ENCODE results near the gene XIRP1.

XIRP1 gene

DNA sequence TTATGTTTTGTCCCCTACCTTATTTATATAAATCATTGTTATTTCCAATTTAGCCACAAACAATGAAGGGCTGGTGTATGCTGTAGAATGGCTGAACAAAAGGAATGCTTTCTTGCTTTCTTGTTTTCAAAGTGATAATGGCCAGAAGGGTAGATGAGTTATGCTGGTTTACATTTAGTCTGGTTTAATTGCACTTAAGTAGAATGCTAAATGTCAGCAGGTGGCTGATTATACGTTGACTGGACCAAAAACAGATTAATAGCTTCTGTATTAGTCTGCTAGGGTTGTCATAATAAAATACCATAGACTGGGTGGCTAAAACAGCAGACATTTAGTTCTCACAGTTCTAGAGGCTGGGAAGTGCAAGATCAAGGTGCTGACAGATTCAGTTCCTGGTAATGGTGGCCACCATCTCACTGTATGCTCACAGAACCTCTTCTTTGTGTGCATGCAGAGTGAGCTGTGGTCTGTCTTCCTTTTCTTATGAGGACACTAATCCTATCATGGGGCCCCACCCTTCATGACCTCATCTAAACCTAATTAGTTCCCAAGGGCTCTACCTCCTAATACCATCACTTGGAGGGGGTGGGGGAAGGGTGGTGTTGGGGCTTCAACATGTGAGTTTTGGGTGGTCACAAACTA is 17.1 kb upstream of the XIRP1 start:
- DNase-seq: no peak

DNA sequence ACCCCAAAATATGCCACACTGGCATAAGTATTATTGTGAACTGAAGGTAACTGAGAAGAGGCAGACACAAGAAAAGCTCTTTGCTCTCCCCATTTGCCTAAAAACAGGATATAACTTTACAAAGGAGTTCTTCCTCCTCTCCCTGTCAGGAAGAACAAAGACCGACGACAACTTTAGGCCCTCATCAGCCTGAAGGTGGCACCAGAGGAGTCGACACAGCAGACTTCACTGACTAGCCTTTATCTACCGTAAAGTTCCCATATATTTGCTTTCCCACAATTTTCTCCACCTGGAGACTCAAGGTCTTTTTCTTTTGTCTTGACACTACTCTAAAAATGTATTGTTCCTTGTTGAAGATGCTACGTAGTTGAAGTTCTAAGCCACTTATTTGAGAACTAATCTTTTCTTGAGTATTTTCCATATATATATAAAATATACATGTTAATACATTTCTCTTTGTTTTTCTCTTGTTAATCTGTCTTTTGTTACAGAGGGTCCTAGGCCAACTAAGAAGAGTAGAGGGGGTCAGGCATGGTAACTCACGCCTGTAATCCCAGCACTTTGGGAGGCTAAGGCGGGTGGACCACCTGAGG is 16.2 kb upstream of the XIRP1 start:
- peak; percentile 26 to 46 for DNase-seq

DNA sequence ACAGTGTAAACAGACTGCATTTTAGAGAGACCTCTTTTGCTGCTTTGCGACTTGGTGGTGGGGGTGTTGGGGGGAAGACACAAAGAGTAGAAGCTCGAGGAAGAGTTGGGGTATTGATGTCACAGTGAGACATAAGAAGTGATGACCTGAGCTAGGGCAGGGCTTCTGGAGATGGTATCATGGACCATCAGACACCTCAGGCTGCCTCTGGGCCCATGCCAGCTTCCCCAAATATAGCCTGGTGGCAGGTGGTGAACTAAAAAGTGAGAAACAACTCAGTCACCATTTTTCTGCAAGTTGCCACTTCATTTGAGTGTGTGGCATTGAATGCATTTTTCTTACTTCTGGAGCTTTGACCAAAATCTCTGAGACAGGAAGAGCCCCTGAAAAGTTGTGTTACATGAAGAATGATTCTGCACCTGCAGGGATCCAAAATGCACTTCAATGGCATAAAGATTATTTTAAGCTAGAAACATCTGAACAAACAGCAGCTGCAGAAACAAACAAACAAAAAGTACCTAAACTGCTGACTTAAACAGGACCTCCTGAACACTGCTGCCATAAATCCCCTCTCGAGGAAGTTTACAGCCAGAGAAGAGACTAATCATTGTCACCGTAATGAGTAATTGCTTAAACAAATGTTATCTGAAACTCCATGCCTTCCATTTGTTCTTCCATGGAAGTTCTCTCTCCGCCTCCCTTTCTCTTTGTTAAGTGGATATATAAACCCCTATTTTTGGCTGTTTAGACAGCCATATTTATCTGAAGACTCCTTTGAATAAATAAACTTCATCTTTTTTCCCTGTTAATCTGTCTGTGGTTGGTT is 15.2 kb upstream of the XIRP1 start:
- no peak for DNase-seq

DNA sequence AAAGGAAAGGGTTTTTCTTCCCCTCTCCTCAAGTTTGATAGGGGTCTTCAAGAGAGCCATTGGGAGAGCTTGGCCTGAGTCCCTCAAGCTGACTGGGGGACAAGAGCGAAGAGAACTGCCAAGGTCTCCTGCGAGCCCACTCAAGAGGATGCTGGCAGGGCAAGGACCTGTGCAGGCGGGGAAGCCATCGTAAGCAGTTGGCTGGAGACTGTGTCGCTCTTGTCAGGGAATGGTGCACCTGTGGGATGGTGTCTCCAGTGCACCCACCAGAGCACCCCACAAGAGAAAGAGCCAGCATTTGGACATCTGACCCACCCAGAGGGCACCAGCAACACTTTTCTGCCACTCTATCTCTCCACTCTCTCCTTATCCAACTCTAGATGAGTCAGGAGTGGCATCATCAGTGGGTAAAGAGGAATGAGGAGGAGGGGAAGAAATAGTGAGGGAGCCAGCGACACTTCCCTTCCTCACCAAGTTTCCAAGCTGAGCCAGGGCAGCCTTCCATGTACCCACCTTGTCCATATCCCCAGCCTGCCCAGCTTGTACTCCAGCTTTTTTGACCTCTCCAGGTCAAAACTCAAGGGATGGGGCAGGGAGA is 13.6 kb upstream of the XIRP1 start:
- no peak for DNase-seq

DNA sequence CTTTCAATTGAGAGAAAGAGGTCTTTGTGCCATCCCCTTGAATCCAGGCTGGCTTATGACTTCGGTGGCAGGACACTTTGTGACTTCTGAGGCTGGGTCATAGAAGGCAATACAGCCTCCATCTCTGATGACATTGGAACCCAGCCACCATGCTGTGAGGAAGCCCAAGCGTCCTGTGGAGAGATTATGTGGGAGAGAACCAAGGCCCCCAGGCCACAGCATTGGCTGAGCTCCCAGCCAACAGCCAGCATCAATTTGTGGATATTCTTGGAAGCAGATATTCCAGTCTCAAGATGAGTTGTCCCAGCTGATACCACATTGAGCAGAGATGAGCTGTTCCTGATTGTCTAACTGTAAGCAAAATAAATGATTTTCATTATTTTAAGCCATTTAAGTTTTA is 12.7 kb upstream of the XIRP1 start:
- DNase-seq: no peak

DNA sequence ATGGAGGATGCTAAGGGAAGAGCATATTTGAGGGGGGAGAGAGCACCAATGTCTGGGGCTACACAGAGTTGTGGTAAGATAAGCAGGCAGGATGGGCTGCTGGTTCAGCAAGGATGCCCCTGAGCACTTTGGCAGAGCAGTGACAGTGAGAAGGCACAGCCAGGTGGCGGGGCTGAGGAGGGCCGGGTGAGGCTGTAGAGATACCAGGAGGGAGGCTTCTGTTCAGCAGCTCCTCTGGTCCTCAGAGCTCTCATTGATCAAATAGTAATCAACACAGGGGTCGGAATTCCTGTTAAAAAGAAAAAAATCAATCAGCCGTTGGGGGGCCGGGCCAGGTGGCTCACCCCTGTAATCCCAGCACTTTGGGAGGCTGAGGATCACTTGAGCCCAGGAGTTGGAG is 11.5 kb upstream of the XIRP1 start:
- DNase-seq: no peak

DNA sequence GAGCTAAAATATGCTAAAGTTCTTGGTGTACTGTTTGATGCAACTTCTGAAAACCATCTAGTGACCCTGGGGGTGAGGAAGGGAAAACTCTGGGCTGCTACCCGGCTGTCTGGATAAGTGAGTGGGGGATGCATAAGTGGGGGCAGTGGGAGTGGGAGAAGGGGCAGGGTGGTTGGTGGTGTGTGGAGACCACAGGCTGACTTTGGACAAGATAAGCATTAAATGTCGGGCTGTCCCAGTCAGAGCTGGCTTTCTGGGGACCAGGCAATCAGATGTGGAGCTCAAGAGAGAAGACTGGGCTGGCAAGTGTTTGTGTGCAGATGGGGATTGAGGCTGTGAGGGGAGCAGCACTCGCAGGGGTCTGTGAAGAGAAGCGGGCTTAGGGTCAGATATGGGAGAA is 11.0 kb upstream of the XIRP1 start:
- DNase-seq: no peak

DNA sequence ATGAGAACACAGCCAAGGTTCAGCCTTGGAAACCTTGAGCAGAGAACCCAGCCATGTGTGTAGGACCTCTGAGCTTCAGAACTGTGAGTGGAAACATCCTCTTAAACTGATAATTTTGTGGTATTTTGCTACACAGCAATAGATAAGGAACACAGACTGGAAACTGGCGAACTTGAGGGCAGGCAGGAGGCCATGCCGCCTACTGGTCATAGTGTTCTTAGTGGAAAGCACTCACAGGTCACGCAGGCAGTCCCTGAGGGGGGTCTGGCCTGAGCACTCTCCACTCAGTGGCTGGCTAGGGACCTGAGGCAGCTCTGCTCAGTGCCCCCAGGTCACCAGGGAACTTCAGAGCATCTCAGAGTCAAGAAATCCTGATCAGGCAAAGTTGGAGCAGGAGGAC is 9.7 kb upstream of the XIRP1 start:
- no peak for DNase-seq

DNA sequence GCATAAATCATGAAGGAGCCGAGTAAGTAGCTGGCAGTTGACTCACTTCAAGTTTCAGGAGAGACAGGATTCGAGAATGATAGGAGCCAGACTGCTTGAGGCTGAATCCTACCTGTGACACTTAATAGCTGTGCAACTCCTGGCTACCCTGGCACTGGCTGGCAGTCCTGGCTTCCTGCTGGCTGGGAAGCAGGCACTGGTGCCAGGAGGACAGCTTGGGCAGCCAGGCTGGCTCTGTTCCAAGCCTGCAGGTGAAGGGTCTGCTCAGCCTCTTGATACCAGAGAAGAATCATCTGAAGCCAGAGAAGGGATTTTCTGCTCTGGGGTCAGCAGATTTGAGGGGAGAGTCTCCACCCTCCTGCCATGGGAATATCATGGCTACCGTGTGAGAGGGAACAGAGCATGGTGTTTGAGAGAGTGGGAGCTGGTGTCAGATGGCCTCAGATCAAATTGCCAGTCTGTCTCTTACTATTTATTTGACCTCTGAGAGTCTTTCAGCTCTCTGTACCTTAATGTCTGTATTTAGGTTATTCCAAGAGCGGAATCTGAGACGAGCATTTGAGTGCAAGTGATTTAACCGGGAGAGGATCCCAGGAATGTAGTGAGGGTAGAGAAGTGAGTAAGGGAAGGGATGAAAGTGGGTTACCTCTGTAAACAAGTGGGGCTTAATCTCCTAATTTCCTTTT is 4.4 kb upstream of the XIRP1 start:
- no peak for DNase-seq

DNA sequence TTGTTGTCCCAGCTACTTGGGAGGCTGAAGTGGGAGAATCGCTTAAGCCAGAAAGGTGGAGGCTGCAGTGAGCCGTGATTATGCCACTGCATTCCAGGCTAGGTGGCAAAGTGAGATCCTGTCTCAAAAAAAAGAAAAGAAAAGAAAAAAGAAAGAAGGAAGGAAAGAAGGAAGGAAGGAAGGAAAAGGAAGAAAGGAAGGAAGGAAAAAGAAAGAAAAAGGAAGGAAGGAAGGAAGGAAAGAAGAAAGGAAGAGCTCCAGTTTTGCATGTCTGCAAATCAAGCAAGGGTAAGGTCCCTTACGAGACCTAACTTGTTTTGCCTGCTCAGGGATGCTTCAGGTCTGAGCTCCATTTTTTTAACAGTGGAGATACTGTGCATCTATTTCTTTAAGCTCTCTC is 3.6 kb upstream of the XIRP1 start:
- no peak for DNase-seq

DNA sequence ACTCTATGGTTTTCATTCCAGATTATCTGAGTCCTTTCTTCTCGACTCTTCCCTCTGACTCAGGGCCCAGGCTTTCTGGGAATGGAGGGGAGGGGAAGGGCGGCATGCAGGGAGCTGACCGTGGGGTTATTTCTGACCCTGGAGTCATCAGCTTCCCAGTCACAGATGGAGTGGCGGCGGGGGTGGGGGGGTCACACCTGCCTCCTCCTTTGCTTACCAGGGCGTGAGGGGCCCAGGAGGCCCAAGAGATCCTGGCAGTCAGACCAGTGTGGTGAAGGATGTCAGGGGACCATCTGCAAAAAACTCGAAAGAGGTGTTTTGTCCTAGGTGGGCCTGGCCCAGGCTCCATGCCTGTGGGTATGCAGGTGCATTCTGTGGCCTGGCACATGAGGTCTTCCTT is 996 bp upstream of the XIRP1 start:
- DNase-seq: no peak

DNA sequence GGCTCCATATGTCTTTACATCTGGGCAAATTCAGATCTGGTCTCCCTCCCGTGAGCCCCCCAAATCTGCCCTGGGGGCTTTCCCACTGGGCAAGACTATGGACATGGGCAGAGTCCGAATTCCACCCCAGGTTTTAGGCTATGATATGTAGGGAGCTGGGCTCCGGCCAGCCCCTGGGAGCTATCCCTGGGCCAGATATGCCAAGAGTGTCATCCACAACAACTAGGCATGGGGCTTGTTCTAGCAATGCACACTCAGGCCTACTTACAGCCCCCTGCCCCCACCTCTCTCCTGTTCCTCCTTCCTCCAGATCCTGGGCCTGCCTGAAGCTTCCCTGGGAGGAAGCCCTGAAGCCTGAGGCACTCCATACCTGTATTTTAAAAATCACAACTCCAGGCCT is 622 bp downstream of the XIRP1 start:
- no peak for DNase-seq

DNA sequence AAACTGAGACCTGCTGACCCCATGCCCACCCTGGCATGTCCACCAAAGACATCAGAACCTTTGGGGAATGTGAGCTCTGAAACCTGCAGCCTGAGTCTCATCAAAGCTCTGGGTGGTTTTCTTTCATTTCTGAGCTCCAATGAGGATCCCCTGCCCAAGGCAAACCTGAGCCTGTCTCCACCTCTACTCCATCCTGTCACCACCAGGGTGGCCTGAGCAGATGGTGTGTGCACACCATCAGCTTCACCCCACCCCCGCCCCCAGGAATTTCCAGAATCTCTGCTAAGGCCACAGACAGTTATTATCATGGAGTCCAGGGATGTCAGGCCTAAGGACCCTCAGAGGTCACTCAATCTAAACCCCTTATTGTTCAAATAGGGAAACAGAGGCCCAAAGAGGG is 1.3 kb downstream of the XIRP1 start:
- no peak for DNase-seq

DNA sequence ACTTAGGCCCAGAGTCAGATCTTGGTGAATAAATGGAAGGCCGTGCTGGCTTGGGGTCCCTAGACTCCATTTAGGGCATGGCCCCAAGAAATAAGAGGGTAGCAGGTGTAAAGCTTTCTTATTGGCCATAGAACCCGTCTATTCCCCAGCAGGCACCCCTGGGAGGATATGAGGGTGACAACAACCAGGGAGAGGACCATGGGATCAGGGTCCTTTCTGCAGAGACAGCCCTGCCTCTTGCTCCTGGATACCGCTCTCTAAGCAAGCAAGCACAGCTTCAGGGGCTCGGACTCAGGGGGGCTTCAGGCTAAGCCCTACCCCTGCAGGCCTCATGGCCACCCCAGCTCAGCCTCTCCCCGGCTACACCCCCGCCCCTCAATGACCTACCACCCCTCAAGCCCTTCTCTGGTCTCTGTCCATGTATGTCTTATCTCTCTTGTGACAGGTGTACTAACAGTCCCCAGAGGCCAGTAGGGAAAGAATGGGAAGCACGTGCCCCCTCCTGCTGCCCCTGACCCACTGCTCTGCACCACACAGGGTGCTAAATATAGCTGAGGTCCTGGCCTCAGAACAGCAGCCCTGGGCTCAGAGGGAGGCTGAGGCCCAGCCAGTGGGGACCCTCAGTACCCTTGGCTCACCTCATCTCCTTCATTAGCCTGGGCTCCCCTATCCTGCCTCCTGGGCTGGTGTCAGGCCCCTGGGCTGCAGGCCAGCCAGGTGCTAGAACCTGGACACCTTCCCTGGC is 1.9 kb downstream of the XIRP1 start:
- no peak for DNase-seq

DNA sequence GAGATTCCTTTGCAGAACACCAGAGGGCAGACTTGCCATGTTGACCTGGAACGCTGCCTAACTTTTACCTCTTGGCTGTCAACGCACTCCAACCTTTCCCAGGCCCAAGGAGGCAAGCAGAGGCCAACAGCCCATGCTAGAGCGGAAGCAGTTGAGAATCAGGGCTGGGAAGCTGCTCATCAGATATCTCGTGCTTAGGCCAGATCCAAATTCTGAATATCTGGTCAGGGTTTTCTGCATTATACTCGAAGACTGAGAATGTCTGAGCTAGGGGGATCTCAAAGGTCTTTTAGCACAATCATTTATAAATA is 2.5 kb downstream of the XIRP1 start:
- peak; percentile 52 to 63 for DNase-seq

DNA sequence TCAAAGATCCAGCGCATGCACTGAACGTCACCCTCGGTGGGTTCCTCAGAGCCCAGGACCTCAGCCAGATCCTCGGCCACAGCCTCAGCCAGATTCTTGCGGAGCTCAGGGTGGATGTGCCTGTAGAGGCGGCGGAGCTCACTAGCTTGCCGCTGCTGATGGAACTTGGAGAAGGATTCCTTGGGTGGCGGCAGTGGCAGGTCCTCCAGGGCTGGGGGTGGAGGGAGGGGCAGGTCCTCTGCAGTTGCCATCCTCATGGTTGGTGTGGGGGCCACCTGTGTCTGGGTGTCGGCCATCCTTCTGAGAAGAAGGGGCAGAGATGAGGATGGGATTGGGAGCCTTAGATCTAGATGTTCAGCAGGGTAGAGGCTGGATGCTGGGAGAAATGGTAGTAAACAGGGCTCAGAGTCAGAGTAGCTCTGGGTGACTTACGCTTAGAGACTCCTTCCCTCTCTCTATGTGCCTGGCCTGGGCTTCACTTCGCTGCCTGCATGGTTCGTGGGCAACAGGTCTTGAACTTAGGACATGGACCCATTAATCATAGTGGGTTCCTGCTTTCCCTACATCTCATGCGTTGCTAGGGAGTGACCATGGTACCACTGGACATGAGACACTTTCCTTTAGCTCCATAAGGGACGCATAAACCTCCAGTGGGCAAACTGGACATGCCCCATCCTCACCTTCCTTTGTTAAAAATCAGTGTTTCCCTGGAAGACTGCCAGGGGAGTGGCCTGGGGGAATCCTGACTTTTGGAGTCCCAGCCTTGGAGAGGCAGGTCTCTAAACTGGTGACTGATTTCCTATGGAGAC is 3.0 kb downstream of the XIRP1 start:
- DNase-seq: no peak

DNA sequence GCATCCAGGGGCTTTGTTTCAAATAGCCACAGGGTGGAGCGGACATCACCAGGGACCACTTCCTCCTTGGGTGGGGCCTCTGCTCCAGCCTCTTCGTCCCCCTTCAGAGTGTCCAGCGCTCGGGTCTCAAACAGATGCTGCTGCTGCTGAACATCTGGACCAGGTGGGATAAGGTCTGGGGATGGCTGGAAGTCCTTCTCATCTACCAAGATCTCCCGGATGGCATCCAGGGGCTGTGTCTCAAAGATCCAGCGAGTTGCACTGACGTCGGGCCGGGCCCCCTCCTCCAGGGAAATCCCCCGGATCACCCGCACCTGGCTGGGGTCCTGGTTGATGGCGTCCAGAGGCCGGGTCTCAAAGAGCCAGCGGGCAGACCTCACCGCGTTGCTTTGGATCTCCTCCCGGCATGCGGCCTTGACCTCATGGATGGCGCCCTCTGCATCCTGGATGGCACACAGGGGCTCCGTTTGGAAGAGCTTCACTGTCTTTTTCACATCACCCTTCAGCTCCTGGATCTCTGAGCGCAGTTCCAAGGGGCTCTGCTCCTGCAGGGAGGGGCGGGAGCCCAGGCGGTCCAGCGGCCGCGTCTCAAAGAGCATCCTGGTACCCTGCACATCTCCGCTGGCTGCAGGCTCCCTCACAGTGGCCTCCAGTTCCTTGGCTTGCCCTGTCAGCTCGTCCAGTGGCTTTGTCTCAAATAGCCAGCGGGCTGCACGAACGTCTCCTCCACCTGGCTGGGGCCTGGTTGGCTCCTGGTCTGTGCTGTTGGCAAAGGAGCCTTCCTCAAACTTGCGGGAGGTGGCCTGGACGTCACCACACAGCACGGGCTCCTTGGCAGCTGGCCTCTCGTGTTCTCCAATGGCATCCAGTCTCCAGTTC is 3.9 kb downstream of the XIRP1 start:
- no peak for DNase-seq

DNA sequence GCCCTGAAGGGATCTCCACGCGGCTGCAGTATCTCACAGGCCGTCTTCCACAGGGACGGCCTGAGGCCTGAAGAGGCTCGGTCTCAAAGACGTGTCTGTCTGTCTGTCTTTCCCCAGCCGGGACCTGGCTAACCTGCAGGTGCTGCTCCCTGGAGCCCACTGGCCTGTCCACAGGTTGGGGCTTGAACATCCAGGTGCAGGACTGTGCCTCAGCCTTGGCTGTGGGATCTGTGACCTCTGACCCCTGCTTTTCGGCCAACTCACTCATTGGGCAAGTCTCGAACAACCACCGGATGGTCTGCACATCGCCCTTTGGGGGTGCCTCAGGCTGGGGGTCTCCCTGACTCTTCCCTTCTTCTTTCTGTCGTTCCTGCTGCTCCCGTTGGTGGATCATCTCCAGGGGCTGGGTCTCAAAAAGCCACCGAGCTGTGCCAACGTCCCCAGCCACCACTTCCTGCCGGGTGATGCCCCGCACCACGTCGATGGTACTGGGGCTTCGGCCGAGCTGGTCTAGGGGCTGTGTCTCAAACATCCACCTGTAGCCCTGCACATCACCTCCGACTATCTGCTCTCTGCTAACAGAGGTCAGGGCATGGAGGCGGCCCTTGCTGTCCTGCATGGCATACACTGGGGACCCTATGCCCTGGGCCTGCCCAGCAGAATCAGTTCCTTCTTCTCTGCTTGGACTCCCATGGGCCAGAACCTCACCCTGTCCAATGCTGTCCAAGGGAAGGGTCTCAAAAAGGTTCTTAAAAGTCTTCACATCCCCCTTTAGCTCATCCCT is 4.8 kb downstream of the XIRP1 start:
- DNase-seq: no peak

DNA sequence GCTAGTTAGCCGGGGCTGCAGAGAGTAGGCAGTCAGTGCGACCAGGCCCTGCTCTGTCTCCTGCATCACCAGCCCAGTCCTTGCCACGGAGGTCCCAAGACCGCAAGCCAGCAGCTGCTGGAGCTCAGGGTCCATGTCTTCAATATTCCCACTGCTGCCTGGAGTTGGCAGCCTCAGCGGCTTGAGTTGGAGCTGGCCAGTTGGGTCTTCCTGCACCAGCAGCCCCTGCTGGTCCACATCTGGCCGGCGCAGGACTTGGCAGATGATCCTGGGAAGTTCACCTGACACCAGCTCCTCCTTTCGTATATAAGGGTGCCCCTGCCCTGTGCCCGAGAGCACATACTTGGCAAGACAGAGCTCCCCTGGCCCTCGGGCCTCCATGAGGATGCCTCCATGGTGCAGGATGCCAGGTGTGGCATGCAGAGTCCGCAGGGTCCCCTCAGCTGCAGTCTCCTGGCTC is 5.7 kb downstream of the XIRP1 start:
- DNase-seq: no peak

Measured in activated CD4-positive, alpha-beta T cell treated with anti-CD3 and anti-CD28 coated beads for 4 hours (primary cell).